ENCODE data around the gene WWOX.

DNA sequence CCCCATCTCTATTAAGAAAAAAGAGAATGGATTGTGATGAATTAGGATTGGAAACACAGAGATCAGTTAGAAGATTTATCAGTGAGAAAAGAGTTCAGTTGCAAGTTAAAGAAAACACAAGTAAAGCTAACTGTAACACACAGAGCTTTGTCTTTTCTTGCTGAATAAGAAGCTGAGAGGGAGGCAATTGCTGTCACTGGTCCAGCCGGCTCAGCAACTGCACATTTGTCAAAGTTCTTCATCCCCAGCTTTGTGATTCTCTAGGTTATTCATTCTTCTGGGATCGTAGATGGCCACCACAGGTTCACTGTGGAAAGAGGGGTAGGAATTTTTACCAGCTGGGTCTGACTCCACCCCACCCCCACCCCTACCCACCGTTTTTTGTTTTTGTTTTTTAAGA lies 615.7 kb downstream of the WWOX start:
- TF ChIP-seq, protein P1, sequence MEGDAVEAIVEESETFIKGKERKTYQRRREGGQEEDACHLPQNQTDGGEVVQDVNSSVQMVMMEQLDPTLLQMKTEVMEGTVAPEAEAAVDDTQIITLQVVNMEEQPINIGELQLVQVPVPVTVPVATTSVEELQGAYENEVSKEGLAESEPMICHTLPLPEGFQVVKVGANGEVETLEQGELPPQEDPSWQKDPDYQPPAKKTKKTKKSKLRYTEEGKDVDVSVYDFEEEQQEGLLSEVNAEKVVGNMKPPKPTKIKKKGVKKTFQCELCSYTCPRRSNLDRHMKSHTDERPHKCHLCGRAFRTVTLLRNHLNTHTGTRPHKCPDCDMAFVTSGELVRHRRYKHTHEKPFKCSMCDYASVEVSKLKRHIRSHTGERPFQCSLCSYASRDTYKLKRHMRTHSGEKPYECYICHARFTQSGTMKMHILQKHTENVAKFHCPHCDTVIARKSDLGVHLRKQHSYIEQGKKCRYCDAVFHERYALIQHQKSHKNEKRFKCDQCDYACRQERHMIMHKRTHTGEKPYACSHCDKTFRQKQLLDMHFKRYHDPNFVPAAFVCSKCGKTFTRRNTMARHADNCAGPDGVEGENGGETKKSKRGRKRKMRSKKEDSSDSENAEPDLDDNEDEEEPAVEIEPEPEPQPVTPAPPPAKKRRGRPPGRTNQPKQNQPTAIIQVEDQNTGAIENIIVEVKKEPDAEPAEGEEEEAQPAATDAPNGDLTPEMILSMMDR (IDR thresholded peaks at IDR 0.05 in 8 of 11, conservative IDR thresholded peaks at IDR 0.05 in 3 of 11) = no peak
- TF ChIP-seq POLR2AphosphoS5 (IDR thresholded peaks at IDR 0.05) (no peak), POLR2A (IDR thresholded peaks at IDR 0.05) (no peak)
